ENCODE data around the gene CCSER1. TPM values are rescaled to one million over a fixed set of nuclear protein-coding genes. Genes with fewer than 3 reads are reported as not detected.

Gene CCSER1
- total RNA-seq, 1 experiment from 2014 or later: 0.05 TPM

- DNase-seq (ENCODE audit: low read depth, low spot score): no peak
- Histone ChIP-seq H3K4me1 (ENCODE audit: control insufficient read depth, insufficient read depth, low read length) (no peaks in the 10 kb centered on the region), H3K27ac (ENCODE audit: low read length) (no peak overlapping the region), H3K36me3 (ENCODE audit: control insufficient read depth, insufficient read depth, low read length) (no peaks in the 10 kb centered on the region), H3K27me3 (ENCODE audit: control insufficient read depth, insufficient read depth, low read length) (no peaks in the 10 kb centered on the region), H3K4me3 (ENCODE audit: low read depth in 2 of 2, low read length in 2 of 2) (no peak overlapping the region), H3K9me3 (ENCODE audit: control insufficient read depth, insufficient read depth, low read depth, low read length) (no peaks in the 10 kb centered on the region)
- no peak for ATAC-seq
- in situ Hi-C loops (cut with HindIII; ENCODE audit: low pct_unique_long_range_greater_than_20kb, low sequenced_read_pairs) (no loop called here), intact Hi-C loops (cut with micrococcal nuclease; ENCODE audit: unreplicated experiment) (no loop called here)
- BruUV-seq (replicated peaks): no TSS peak
- no peak for TF ChIP-seq CTCF (IDR thresholded peaks at IDR 0.05)
- TF ChIP-seq REST (IDR thresholded peaks at IDR 0.05; ENCODE audit: insufficient read depth in 1 of 2, low read depth in 2 of 2, low read length in 1 of 2): no peak
- CTCF ChIA-PET: no interaction called here
- POLR2A ChIA-PET: no interaction called here
These were observed 1343.5 kb downstream of the CCSER1 start for GRCh38 chr4:91470671-91471070.

GRCh38 chr4:91471280-91471679, 1344.1 kb downstream of the CCSER1 start:
- CTCF ChIA-PET: no interaction called here
- Histone ChIP-seq H3K4me3 (ENCODE audit: low read depth in 2 of 2, low read length in 2 of 2) (no peak overlapping the region), H3K27ac (ENCODE audit: low read length) (no peak overlapping the region), H3K9me3 (ENCODE audit: control insufficient read depth, insufficient read depth, low read depth, low read length) (no peaks in the 10 kb centered on the region), H3K4me1 (ENCODE audit: control insufficient read depth, insufficient read depth, low read length) (no peaks in the 10 kb centered on the region), H3K36me3 (ENCODE audit: control insufficient read depth, insufficient read depth, low read length) (no peaks in the 10 kb centered on the region), H3K27me3 (ENCODE audit: control insufficient read depth, insufficient read depth, low read length) (no peaks in the 10 kb centered on the region)
- TF ChIP-seq SIN3A (IDR thresholded peaks at IDR 0.05; ENCODE audit: borderline replicate concordance, insufficient read depth, low read depth, low read length) (no peak), CTCF (IDR thresholded peaks at IDR 0.05) (no peak), TCF7L2 (IDR thresholded peaks at IDR 0.05; ENCODE audit: low read depth, low read length) (no peak), POLR2AphosphoS5 (IDR thresholded peaks at IDR 0.05; ENCODE audit: low read depth, low read length) (no peak), REST (IDR thresholded peaks at IDR 0.05; ENCODE audit: insufficient read depth in 1 of 2, low read depth in 2 of 2, low read length in 1 of 2) (no peak)
- in situ Hi-C loops (cut with HindIII; ENCODE audit: low pct_unique_long_range_greater_than_20kb, low sequenced_read_pairs): no loop called here
- no peak for ATAC-seq
- POLR2A ChIA-PET: no interaction called here
- DNase-seq (ENCODE audit: low read depth, low spot score): no peak
- intact Hi-C loops (cut with micrococcal nuclease; ENCODE audit: unreplicated experiment): no loop called here
- BruUV-seq (replicated peaks): no TSS peak
